Astrocyte (in vitro differentiated cells and primary cell): Measurements from ENCODE around the gene ZNF235. TPM values are rescaled to one million over a fixed set of nuclear protein-coding genes. Genes with fewer than 3 reads are reported as not detected.

Experiments used
- DNase-seq: peaks from one replicate; pipeline ENCODE4 v3.0.0-alpha.2; 2010; ENCODE audit warnings: low read depth
- FAIRE-seq: peaks from 2 replicates; lab custom pipeline; 2011; peaks lifted over from hg19 to GRCh38; lab: Jason Lieb, UNC
- H2AFZ ChIP-seq: 2 replicates; pipeline ENCODE4 v1.6.0; 2012; ENCODE audit warnings: low read depth, low read length, inconsistent platforms
- H3K27ac ChIP-seq: 2 replicates; pipeline ENCODE4 v1.5.1; 2011; ENCODE audit warnings: low read depth, low read length, inconsistent platforms
- H3K27me3 ChIP-seq: 2 replicates; pipeline ENCODE4 v1.6.0; 2011; ENCODE audit warnings: low read length, inconsistent platforms; ENCODE audit not compliant: insufficient read depth
- H3K36me3 ChIP-seq: 2 replicates; pipeline ENCODE4 v1.5.1; 2011; ENCODE audit warnings: low read length, inconsistent platforms; ENCODE audit not compliant: insufficient read depth
- H3K4me1 ChIP-seq: 2 replicates; pipeline ENCODE4 v1.5.1; 2011; ENCODE audit warnings: low read length, inconsistent platforms; ENCODE audit not compliant: insufficient read depth
- H3K4me2 ChIP-seq: 2 replicates; pipeline ENCODE4 v1.6.0; 2012; ENCODE audit warnings: low read length, inconsistent platforms
- H3K4me3 ChIP-seq: 2 replicates; pipeline ENCODE4 v1.5.1; 2011; ENCODE audit warnings: low read depth, mild to moderate bottlenecking, low read length, inconsistent platforms; ENCODE audit not compliant: insufficient read depth
- H3K79me2 ChIP-seq: 2 replicates; pipeline ENCODE4 v1.6.0; 2012; ENCODE audit warnings: mild to moderate bottlenecking, low read length, inconsistent platforms; ENCODE audit not compliant: insufficient read depth
- H3K9ac ChIP-seq: 2 replicates; pipeline ENCODE4 v1.6.0; 2012; ENCODE audit warnings: mild to moderate bottlenecking, low read length, inconsistent platforms
- H3K9me3 ChIP-seq: 2 replicates; pipeline ENCODE4 v1.5.1; 2012; ENCODE audit warnings: low read depth, mild to moderate bottlenecking, low read length, inconsistent platforms; ENCODE audit not compliant: insufficient read depth
- H4K20me1 ChIP-seq: 2 replicates; pipeline ENCODE4 v1.6.0; 2012; ENCODE audit warnings: low read length, inconsistent platforms; ENCODE audit not compliant: insufficient read depth
- H3K27ac Mint-ChIP-seq: one replicate; pipeline ENCODE4 v1.8.0; 2021; ENCODE audit warnings: mild to moderate bottlenecking, mixed read lengths; ENCODE audit not compliant: unreplicated experiment
- H3K27me3 Mint-ChIP-seq: one replicate; pipeline ENCODE4 v1.8.0; 2021; ENCODE audit warnings: low read depth, mixed read lengths; ENCODE audit not compliant: unreplicated experiment
- H3K36me3 Mint-ChIP-seq: one replicate; pipeline ENCODE4 v1.8.0; 2021; ENCODE audit warnings: low read depth, mixed read lengths; ENCODE audit not compliant: unreplicated experiment
- H3K4me1 Mint-ChIP-seq: one replicate; pipeline ENCODE4 v1.8.0; 2021; ENCODE audit warnings: low read depth, mixed read lengths; ENCODE audit not compliant: unreplicated experiment
- H3K4me3 Mint-ChIP-seq: one replicate; pipeline ENCODE4 v1.8.0; 2021; ENCODE audit warnings: mild to moderate bottlenecking, moderate library complexity, mixed read lengths; ENCODE audit not compliant: unreplicated experiment
- H3K9me3 Mint-ChIP-seq: one replicate; pipeline ENCODE4 v1.8.0; 2021; ENCODE audit warnings: mild to moderate bottlenecking, mixed read lengths; ENCODE audit not compliant: unreplicated experiment
- EZH2 ChIP-seq: IDR thresholded peaks from 2 replicates; pipeline ENCODE4 v1.6.1; 2012; ENCODE audit warnings: mild to moderate bottlenecking, low read length, inconsistent platforms; ENCODE audit not compliant: insufficient read depth
- total RNA-seq: library from RNA; stranded (reverse); gene quantifications from 2 replicates; pipeline ENCODE4 v1.2.1, GENCODE V29; 2021
- TF ChIP-seq, protein P1 (sequence below): IDR thresholded peaks from 2 replicates; pipeline ENCODE4 v1.5.1; 2011; ENCODE audit warnings: low read depth, mild to moderate bottlenecking, inconsistent platforms, low read length, moderate library complexity; ENCODE audit not compliant: insufficient read depth

Gene ZNF235
- total RNA-seq, 1 donor from 2014 or later = 6.4 TPM

DNA sequence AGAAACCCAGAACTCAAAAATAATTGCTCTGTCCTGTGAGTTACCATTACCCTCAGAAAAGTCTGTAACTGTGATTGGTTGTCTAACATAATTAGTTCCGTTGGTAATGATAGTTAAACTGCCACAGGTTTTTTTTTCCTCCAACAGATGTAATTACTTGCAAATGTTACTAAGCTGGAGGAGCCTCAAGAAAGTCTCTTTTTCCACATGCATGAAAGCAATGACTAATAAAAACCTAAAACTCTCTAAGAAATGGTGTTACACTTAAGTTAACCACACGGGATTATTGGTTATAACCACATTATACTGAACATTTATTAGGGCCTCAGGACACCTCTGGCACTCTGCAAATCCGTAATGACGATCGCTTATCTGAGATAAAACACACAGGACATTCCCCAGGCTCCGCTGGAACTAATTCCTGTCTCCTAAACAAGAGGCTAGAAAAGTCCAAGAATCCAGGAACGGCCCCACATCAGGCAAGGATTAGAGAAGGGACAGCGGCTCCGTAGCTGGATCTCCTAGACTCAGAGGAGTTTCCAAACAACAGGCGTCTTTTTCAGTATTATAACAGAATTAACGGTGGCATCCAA is 753 bp downstream of the ZNF235 start:
- H3K9me3 ChIP-seq = no peaks in the 10 kb centered on the region
- peak overlapping the region; percentile 89 for H2AFZ ChIP-seq
- peak; percentile 26 for FAIRE-seq
- peaks cover 4% of the 10 kb centered on the region for H3K9me3 Mint-ChIP-seq
- peak overlapping the region; percentile 92 for H3K4me3 Mint-ChIP-seq
- no peaks in the 10 kb centered on the region for H4K20me1 ChIP-seq
- peak overlapping the region; percentile 88 for H3K27ac Mint-ChIP-seq
- H3K4me1 ChIP-seq = no peaks in the 10 kb centered on the region
- H3K4me1 Mint-ChIP-seq = peaks cover 3% of the 10 kb centered on the region
- H3K27me3 Mint-ChIP-seq = no peaks in the 10 kb centered on the region
- H3K27ac ChIP-seq = peak overlapping the region; percentile 67
- no peaks in the 10 kb centered on the region for H3K36me3 ChIP-seq
- H3K27me3 ChIP-seq = no peaks in the 10 kb centered on the region
- TF ChIP-seq EZH2 = no peak
- TF ChIP-seq, protein P1, sequence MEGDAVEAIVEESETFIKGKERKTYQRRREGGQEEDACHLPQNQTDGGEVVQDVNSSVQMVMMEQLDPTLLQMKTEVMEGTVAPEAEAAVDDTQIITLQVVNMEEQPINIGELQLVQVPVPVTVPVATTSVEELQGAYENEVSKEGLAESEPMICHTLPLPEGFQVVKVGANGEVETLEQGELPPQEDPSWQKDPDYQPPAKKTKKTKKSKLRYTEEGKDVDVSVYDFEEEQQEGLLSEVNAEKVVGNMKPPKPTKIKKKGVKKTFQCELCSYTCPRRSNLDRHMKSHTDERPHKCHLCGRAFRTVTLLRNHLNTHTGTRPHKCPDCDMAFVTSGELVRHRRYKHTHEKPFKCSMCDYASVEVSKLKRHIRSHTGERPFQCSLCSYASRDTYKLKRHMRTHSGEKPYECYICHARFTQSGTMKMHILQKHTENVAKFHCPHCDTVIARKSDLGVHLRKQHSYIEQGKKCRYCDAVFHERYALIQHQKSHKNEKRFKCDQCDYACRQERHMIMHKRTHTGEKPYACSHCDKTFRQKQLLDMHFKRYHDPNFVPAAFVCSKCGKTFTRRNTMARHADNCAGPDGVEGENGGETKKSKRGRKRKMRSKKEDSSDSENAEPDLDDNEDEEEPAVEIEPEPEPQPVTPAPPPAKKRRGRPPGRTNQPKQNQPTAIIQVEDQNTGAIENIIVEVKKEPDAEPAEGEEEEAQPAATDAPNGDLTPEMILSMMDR = no peak
- DNase-seq = peak; percentile 37
- no peaks in the 10 kb centered on the region for H3K79me2 ChIP-seq
- H3K4me3 ChIP-seq = peak overlapping the region; percentile 92
- peaks cover 12% of the 10 kb centered on the region for H3K36me3 Mint-ChIP-seq
- peak overlapping the region; percentile 91 for H3K4me2 ChIP-seq
- H3K9ac ChIP-seq = peak overlapping the region; percentile 87

GRCh38 chr19:44303320-44303719 is 1.5 kb downstream of the ZNF235 start:
- H2AFZ ChIP-seq = peak overlapping the region; percentile 30

GRCh38 chr19:44284968-44285367 is 19.9 kb downstream of the ZNF235 start:
- peaks cover 7% of the 10 kb centered on the region for H3K9me3 Mint-ChIP-seq
- peaks cover 2% of the 10 kb centered on the region for H3K4me1 Mint-ChIP-seq
- Histone ChIP-seq H3K79me2 (no peaks in the 10 kb centered on the region), H2AFZ (no peak overlapping the region), H3K4me3 (no peak overlapping the region), H3K9ac (no peak overlapping the region), H3K27me3 (no peaks in the 10 kb centered on the region), H3K36me3 (peaks cover 9% of the 10 kb centered on the region), H3K27ac (no peak overlapping the region), H4K20me1 (no peaks in the 10 kb centered on the region), H3K4me2 (no peak overlapping the region), H3K9me3 (peaks cover 18% of the 10 kb centered on the region), H3K4me1 (no peaks in the 10 kb centered on the region)
- no peak overlapping the region for H3K4me3 Mint-ChIP-seq
- peaks cover 24% of the 10 kb centered on the region for H3K36me3 Mint-ChIP-seq
- no peak for TF ChIP-seq EZH2
- TF ChIP-seq, protein P1 = no peak
- no peak for DNase-seq
- FAIRE-seq = no peak
- no peak overlapping the region for H3K27ac Mint-ChIP-seq
- H3K27me3 Mint-ChIP-seq = no peaks in the 10 kb centered on the region

More at GRCh38 chr19:44303320-44303719, 1.5 kb downstream of the ZNF235 start:
- Histone ChIP-seq H3K27ac (no peak overlapping the region), H3K9me3 (no peaks in the 10 kb centered on the region), H3K27me3 (no peaks in the 10 kb centered on the region), H3K4me2 (peak overlapping the region; percentile 91), H4K20me1 (no peaks in the 10 kb centered on the region), H3K4me1 (no peaks in the 10 kb centered on the region), H3K79me2 (no peaks in the 10 kb centered on the region), H3K36me3 (no peaks in the 10 kb centered on the region), H3K9ac (peak overlapping the region; percentile 87), H3K4me3 (peak overlapping the region; percentile 92)
- H3K27ac Mint-ChIP-seq = peak overlapping the region; percentile 7
- no peak for DNase-seq
- H3K27me3 Mint-ChIP-seq = no peaks in the 10 kb centered on the region
- TF ChIP-seq EZH2 = no peak
- TF ChIP-seq, protein P1 = no peak
- no peak for FAIRE-seq
- peaks cover 13% of the 10 kb centered on the region for H3K36me3 Mint-ChIP-seq
- H3K4me3 Mint-ChIP-seq = peak overlapping the region; percentile 92
- peaks cover 3% of the 10 kb centered on the region for H3K4me1 Mint-ChIP-seq
- H3K9me3 Mint-ChIP-seq = peaks cover 4% of the 10 kb centered on the region
